HG02884 (cell line): ENCODE measurements around the gene OMP.

Source experiments
- ATAC-seq: cut with Tn5 transposase; IDR thresholded peaks from one replicate; pipeline ENCODE4 v1.9.1; 2021; ENCODE audit warnings: mild to moderate bottlenecking, moderate library complexity; ENCODE audit not compliant: unreplicated experiment

Gene OMP

GRCh38 chr11:77136074-77136473 lies 33.4 kb downstream of the OMP start:
- no peak for ATAC-seq

GRCh38 chr11:77136784-77137420 lies 34.3 kb downstream of the OMP start:
- ATAC-seq: no peak

- ATAC-seq: no peak
Measured at GRCh38 chr11:77137421-77137820, 34.8 kb downstream of the OMP start.

- ATAC-seq: no peak
Measured at GRCh38 chr11:77138106-77138649, 35.5 kb downstream of the OMP start.

GRCh38 chr11:77139201-77139600 lies 36.6 kb downstream of the OMP start:
- ATAC-seq: no peak

- ATAC-seq: no peak
Measured at GRCh38 chr11:77140231-77140851, 37.7 kb downstream of the OMP start.

GRCh38 chr11:77141034-77141433 lies 38.4 kb downstream of the OMP start:
- ATAC-seq: no peak

GRCh38 chr11:77141475-77141874 lies 38.8 kb downstream of the OMP start:
- ATAC-seq: no peak

GRCh38 chr11:77142091-77142975 lies 39.7 kb downstream of the OMP start:
- no peak for ATAC-seq

GRCh38 chr11:77143405-77144020 lies 40.9 kb downstream of the OMP start:
- no peak for ATAC-seq

GRCh38 chr11:77144196-77144856 lies 41.7 kb downstream of the OMP start:
- ATAC-seq: no peak

- ATAC-seq: no peak
Measured at GRCh38 chr11:77144857-77145428, 42.3 kb downstream of the OMP start.

- no peak for ATAC-seq
Measured at GRCh38 chr11:77146261-77147035, 43.8 kb downstream of the OMP start.

GRCh38 chr11:77147036-77147315 lies 44.3 kb downstream of the OMP start:
- no peak for ATAC-seq

- no peak for ATAC-seq
Measured at GRCh38 chr11:77147668-77148321, 45.2 kb downstream of the OMP start.

- ATAC-seq: no peak
Measured at GRCh38 chr11:77148963-77149715, 46.5 kb downstream of the OMP start.

- ATAC-seq: no peak
Measured at GRCh38 chr11:77149716-77150392, 47.2 kb downstream of the OMP start.

- no peak for ATAC-seq
Measured at GRCh38 chr11:77150836-77151235, 48.2 kb downstream of the OMP start.
